Activated CD8-positive, alpha-beta memory T cell treated with anti-CD3 and anti-CD28 coated beads for 36 hours (primary cell): ENCODE results near the gene TGFB1. TPM values are rescaled to one million over a fixed set of nuclear protein-coding genes. Genes with fewer than 3 reads are reported as not detected.

Experiments used
- CTCF ChIA-PET: fragments of 350-600 bp; sonication (Branson Sonifier 250); formaldehyde crosslinking; loops from one replicate; lab custom pipeline; 2021; ENCODE audit warnings: antibody characterized with exemption; lab: Charles Lee
- POLR2A ChIA-PET: fragments of 350-600 bp; sonication (Branson Sonifier 250); formaldehyde crosslinking; loops from one replicate; lab custom pipeline; 2021; ENCODE audit warnings: antibody characterized with exemption; lab: Charles Lee
- total RNA-seq, 2 experiments: library from RNA; stranded (reverse); gene quantifications; one replicate each; pipeline ENCODE4 v1.2.3, GENCODE V29; 2021

Gene TGFB1
- total RNA-seq: 100 to 1,000 TPM; 148 to 150 TPM

DNA sequence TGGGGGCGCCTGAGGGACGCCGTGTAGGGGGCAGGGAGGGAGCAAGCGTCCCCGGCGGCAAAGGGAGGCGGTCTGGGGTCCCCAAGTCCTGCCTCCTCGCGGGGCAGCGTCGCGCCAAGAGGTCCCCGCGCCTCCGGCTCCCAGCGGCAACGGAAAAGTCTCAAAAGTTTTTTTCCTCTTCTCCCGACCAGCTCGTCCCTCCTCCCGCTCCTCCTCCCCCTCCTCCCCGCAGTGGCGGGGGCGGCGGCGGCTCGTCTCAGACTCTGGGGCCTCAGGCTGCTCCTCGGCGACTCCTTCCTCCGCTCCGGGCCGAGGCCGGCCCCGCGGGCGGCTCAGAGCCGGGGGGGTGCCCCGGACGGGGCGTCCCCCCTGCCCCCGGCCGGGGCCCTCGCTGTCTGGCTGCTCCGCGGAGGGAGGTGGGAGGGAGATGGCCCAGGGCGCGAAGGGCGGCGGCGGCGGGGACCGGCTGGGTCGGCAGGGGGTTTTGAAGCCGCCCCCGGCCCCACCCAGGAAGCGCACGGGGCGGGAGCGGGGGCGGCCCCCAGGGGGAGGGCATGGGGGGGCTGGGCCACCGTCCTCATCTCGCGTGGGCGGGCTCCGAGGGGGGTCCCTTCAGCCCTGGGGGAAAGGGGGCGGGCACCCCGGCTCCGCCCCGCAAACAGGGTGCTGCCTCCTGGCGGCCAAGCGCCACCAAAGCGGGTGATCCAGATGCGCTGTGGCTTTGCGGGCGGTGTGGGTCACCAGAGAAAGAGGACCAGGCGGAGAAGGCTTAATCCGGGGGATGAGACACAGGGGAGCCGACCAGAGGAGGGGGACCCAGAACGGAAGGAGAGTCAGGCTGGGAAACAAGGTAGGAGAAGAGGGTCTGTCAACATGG, at the start of gene TGFB1:
Gene TGFB1 (minus strand): TSS at position 457 of the 877 bp plus-strand sequence. CDS start 878 bp downstream, outside the sequence.
- CTCF ChIA-PET: interaction anchor here (1.2 to 3.0 kb wide), 4 partner anchors 10 to 90 kb away, joined by 4 to 22 read pairs (median 18); partner anchors contain the start of genes B9D2 and HNRNPUL1
- POLR2A ChIA-PET: interaction anchor here (0.5 to 3.2 kb wide), 4 partner anchors 10 to 234 kb away, joined by 3 to 31 read pairs (median 24); partner anchors contain the start of genes B9D2 and HNRNPUL1

DNA sequence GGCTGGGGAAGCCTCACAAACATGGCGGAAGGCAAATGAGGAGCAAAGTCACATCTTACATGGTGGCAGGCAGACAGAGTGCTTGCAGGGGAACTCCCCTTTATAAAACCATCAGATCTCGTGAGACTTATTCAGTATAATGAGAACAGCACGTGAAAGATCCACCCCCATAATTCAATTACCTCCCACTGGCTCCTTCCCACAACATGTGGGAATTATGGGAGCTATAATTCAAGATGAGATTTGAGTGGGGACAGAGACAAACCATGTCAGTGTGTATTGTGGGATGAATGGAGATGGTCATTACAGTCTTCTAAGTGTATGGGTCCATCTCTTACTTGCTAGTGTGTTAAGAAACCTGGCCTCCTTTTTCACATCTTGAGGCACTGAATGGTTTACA, 48.3 kb upstream of the TGFB1 start:
- CTCF ChIA-PET: interaction anchor here (1.0 kb wide), 1 partner anchor 38 kb away, joined by 3 read pairs; the partner anchor contains the start of gene DMAC2
- POLR2A ChIA-PET: no interaction called here

GRCh38 chr19:41401483-41401882, 47.8 kb upstream of the TGFB1 start:
- POLR2A ChIA-PET: no interaction called here
- CTCF ChIA-PET: no interaction called here

DNA sequence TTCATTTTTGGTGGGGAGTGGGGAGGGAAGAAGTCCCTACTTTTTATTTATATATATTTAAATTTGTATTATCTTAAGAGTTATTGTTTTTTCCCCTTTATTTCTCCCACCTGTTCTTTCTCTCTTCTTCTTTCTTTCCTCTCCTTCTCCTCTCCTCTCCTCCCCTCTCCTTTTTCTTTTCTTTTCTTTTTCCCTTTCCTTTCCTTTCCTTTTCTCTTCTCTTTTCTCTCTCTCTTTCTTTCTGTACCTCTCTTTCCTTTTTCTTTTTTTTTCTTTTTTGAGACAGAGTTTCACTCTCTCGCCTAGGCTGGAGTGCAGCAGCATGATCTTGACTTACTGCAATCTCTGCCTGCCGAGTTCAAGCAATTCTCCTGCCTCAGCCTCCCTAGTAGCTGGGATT, 45.8 kb upstream of the TGFB1 start:
- ChIA-PET POLR2A (no interaction called here), CTCF (no interaction called here)

DNA sequence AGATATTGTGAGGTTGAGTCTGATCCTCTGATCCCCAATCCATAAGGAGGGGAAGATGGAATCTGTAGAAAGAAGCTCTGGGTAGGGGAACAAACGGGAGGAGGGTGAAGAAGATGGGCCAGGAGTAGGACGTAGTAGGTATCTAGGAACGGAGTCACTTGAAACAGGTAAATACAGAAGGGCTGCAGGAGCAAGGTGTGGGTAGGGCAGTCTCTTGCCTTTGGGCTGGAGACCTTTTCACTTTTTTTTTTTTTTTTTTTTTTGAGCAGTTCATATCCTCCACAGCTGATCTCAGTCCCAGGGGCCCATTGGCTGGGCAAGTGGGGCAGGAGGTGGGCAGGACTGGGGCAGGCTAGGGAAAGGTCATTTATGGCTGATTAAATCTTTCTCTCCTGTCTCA, 45.4 kb upstream of the TGFB1 start:
- ChIA-PET CTCF (no interaction called here), POLR2A (no interaction called here)

GRCh38 chr19:41398598-41398997, 44.9 kb upstream of the TGFB1 start:
- POLR2A ChIA-PET: no interaction called here
- CTCF ChIA-PET: no interaction called here

GRCh38 chr19:41398050-41398418, 44.3 kb upstream of the TGFB1 start:
- CTCF ChIA-PET: no interaction called here
- POLR2A ChIA-PET: no interaction called here

DNA sequence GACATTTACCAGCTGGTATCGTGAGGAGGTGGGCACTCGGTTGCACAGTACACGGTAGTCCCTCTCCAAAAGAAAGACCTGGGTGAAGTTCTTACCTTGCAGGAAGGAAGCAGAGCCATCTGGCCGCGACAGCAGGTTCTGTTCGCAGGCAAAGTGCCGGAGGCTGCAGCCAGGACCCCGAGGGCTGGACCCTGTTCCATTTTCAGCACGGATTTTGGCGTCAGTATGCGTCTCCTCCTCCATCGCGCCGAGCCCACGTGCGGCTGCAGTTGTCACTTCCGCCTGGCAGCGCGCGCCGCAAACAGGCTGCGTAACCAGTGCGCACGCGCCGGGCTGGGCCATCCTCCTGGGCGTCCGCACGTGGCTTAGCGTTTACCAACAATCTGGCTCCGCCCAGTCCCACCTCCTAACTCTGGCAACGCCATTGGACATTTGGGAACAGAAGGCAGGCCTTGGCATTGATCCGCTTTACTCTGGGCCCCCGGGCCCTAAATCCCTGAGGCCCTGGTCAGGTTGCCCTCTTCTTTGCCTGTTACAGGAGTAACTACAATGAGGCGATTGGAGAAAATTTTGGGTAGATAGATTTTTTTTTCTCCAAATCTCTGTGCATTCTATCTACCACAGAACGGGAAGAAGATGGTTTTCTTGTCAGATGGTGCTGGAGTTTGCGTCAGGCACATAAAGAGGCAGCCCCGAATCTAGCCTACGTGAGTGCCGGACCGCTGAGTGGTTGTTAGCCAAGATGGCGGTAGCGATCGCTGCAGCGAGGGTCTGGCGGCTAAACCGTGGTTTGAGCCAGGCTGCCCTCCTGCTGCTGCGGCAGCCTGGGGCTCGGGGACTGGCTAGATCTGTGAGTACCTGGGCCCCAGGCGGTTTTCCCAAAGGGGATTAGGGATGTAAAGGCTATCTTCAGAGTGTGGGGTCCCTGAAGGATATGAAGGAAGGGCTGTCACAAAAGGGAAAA, 43.6 kb upstream of the TGFB1 start, which contains the start of the genes BCKDHA and EXOSC5:
Gene BCKDHA (plus strand): TSS at position 733 of the 964 bp plus-strand sequence. CDS start 10 bp downstream, at position 743.
Gene EXOSC5 (minus strand): TSS at position 274 of the 964 bp plus-strand sequence. CDS start 31 bp downstream, at position 243.
- POLR2A ChIA-PET: no interaction called here

GRCh38 chr19:41395355-41395754, 41.6 kb upstream of the TGFB1 start:
- ChIA-PET CTCF (no interaction called here), POLR2A (interaction anchor here (1.1 kb wide), 1 partner anchor 30 kb away, joined by 3 read pairs; no protein-coding TSS in a partner anchor)

More for the DNA sequence above, 43.6 kb upstream of the TGFB1 start, which contains the start of the genes BCKDHA and EXOSC5:
- CTCF ChIA-PET: interaction anchor here (0.7 kb wide), 1 partner anchor 30 kb away, joined by 3 read pairs; no protein-coding TSS in a partner anchor

GRCh38 chr19:41392775-41393174, 39.1 kb upstream of the TGFB1 start:
- ChIA-PET POLR2A (no interaction called here), CTCF (interaction anchor here (1.1 kb wide), 1 partner anchor 36 kb away, joined by 3 read pairs; no protein-coding TSS in a partner anchor)

- CTCF ChIA-PET: no interaction called here
- POLR2A ChIA-PET: no interaction called here
Observed at GRCh38 chr19:41391618-41392017, 37.9 kb upstream of the TGFB1 start.

DNA sequence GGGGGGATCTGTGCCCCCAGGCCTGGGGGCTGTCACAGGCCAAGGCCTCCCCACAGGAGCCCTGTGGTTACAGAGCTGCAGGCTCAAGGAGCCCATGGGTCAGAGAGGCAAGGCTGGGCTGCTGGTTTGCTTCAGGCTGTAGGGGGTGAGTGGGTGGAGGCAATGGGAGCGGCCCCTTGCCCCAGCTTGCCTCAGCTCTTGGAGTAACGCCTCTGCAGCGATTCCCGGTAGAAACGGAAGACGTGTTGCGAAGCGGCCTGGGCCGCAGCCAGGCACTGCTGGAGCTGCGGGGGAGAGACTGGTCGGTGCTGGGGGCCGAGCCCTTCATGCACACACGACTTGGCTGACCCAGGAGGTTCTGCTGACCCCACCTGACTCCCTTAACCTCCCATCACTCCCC, 32.7 kb upstream of the TGFB1 start:
- POLR2A ChIA-PET: interaction anchor here (0.6 kb wide), 1 partner anchor 9 kb away, joined by 3 read pairs; no protein-coding TSS in a partner anchor

GRCh38 chr19:41384351-41384750, 30.6 kb upstream of the TGFB1 start:
- POLR2A ChIA-PET: interaction anchor here (0.5 kb wide), 1 partner anchor 25 kb away, joined by 9 read pairs; no protein-coding TSS in a partner anchor
- CTCF ChIA-PET: no interaction called here

More for the DNA sequence above, 32.7 kb upstream of the TGFB1 start:
- CTCF ChIA-PET: no interaction called here

DNA sequence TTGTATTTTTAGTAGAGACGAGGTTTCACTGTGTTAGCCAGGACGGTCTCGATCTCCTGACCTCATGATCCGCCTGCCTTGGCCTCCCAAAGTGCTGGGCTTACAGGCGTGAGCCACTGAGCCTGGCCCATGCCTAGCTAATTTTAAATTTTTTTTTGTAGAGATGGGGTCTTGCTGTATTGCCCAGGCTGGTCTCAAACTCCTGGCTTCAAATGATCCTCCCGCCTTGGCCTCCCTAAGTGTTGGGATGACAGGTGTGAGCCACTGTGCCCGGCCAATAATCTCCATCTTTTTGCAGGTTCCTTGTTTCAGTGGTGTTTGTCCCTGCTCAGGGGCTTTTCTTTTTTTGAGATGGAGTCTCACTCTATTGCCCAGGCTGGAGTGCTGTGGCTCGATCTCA, 27.8 kb upstream of the TGFB1 start:
- CTCF ChIA-PET: interaction anchor here (1.0 kb wide), 1 partner anchor 16 kb away, joined by 3 read pairs; no protein-coding TSS in a partner anchor
- POLR2A ChIA-PET: interaction anchor here (0.6 kb wide), 1 partner anchor 199 kb away, joined by 3 read pairs; no protein-coding TSS in a partner anchor

DNA sequence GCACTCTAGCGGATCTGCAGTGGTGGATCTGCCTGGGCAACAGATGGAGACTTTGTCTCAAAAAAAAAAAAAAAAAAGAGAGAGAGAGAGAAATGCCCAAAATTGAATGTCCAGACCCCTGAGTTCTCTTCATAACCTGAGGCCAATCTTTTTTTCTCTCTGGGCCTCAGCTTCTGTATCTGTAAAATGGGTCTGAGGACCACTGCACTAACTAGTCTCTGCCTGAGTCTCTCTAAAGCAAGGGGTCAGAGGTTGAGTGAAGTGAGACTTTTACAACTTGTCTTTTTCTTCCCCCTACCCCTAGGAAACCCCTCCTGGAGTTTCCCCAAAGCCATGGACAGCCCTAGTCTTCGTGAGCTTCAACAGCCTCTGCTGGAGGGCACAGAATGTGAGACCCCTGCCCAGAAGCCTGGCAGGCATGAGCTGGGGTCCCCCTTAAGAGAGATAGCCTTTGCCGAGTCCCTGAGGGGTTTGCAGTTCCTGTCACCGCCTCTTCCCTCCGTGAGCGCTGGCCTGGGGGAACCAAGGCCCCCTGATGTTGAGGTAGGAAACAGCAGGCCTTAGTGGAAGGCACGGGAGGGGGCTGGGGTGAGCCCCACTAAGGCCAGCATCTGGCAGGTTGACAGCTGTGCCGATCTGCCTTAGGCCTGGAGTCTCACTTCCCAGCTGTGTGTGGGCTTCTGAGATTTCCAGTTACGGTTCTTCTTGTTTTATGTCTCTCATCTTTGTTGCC, 24.4 kb upstream of the TGFB1 start:
- CTCF ChIA-PET: interaction anchor here (0.7 kb wide), 1 partner anchor 366 kb away, joined by 5 read pairs; no protein-coding TSS in a partner anchor
- POLR2A ChIA-PET: no interaction called here

DNA sequence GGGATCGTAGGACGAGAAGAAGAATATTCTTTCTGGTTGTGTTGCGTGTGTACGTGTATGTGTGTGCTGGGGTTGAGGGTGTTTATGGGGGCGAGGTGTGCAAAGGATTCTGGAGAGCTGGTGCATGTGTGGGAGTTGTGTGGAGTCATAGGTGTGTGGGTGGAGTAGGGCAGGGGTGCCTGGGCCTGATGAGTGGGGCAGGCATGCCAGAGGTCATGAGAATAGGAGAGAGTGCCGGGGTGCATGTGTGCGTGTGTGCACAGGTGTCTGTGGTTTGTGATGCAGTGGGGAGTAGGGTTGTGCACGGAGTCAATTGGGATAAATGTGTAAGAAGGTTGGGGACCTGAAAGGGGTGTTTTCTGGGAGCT, 23.3 kb upstream of the TGFB1 start:
- ChIA-PET CTCF (interaction anchor here (0.6 kb wide), 1 partner anchor 91 kb away, joined by 5 read pairs; no protein-coding TSS in a partner anchor), POLR2A (interaction anchor here (0.7 kb wide), 1 partner anchor 9 kb away, joined by 3 read pairs; no protein-coding TSS in a partner anchor)

GRCh38 chr19:41376241-41376997, 22.7 kb upstream of the TGFB1 start, which contains the start of gene TMEM91:
TMEM91 (plus strand) TSS chr19:41376533; CDS start chr19:41378310, 1,777 bp downstream.
- ChIA-PET POLR2A (interaction anchor here (0.7 kb wide), 1 partner anchor 10 kb away, joined by 3 read pairs; no protein-coding TSS in a partner anchor), CTCF (interaction anchor here (0.6 to 1.2 kb wide), 2 partner anchors 11 to 90 kb away, joined by 4 to 5 read pairs; no protein-coding TSS in a partner anchor)
